MG63 (cell line): ENCODE measurements around the gene BCO2. TPM values are rescaled to one million over a fixed set of nuclear protein-coding genes. Genes with fewer than 3 reads are reported as not detected.

Source experiments
- DNase-seq: peaks from one replicate; pipeline ENCODE4 v3.0.0-alpha.2; 2020
- H3K27me3 ChIP-seq: fragments of 250-450 bp; sonication (Bioruptor Pico); 2 replicates; pipeline ENCODE4 v1.5.1; 2020; ENCODE audit warnings: mild to moderate bottlenecking, moderate library complexity
- H3K36me3 ChIP-seq: fragments of 250-450 bp; sonication (Bioruptor Pico); 2 replicates; pipeline ENCODE4 v1.5.1; 2020; ENCODE audit warnings: mild to moderate bottlenecking, moderate library complexity
- H3K4me3 ChIP-seq: fragments of 250-450 bp; sonication (Bioruptor Pico); 2 replicates; pipeline ENCODE4 v1.5.1; 2020; ENCODE audit warnings: mild to moderate bottlenecking, moderate library complexity
- H3K9me3 ChIP-seq: fragments of 250-450 bp; sonication (Bioruptor Pico); 2 replicates; pipeline ENCODE4 v1.5.1; 2020; ENCODE audit warnings: mild to moderate bottlenecking, moderate library complexity
- total RNA-seq: library from RNA; depleted of rRNA; stranded (reverse); fragments of >200 nt; shearing (Covaris generic); gene quantifications from 2 replicates; pipeline ENCODE4 v1.2.3, GENCODE V29; 2014; ENCODE audit warnings: low replicate concordance

The BCO2 gene
- total RNA-seq, 1 experiment from 2014 or later = 1.1 TPM

GRCh38 chr11:112225753-112226061 is 50.4 kb downstream of the BCO2 start:
- DNase-seq = peak; percentile 79
- H3K4me3 ChIP-seq = peak overlapping the region; percentile 80
- H3K36me3 ChIP-seq = peaks cover 19% of the 10 kb centered on the region
- no peaks in the 10 kb centered on the region for H3K27me3 ChIP-seq
- no peaks in the 10 kb centered on the region for H3K9me3 ChIP-seq

- peak; percentile 90 for DNase-seq
Measured at GRCh38 chr11:112226062-112226830, 50.9 kb downstream of the BCO2 start, which contains the start of gene PTS. PTS (plus strand) TSS chr11:112226428; CDS start chr11:112226444, 16 bp downstream.

GRCh38 chr11:112226831-112227401 is 51.6 kb downstream of the BCO2 start:
- peaks cover 25% of the 10 kb centered on the region for H3K36me3 ChIP-seq
- H3K9me3 ChIP-seq = no peaks in the 10 kb centered on the region
- DNase-seq = no peak
- peak overlapping the region; percentile 80 for H3K4me3 ChIP-seq
- no peaks in the 10 kb centered on the region for H3K27me3 ChIP-seq

More at GRCh38 chr11:112226062-112226830, 50.9 kb downstream of the BCO2 start, which contains the start of gene PTS:
- Histone ChIP-seq H3K27me3 (no peaks in the 10 kb centered on the region), H3K36me3 (peaks cover 24% of the 10 kb centered on the region), H3K9me3 (no peaks in the 10 kb centered on the region), H3K4me3 (peak within 1 kb of the TSS; percentile 80)

GRCh38 chr11:112227471-112227870 is 52.2 kb downstream of the BCO2 start:
- no peak for DNase-seq
- H3K4me3 ChIP-seq = peak overlapping the region; percentile 80
- no peaks in the 10 kb centered on the region for H3K27me3 ChIP-seq
- H3K9me3 ChIP-seq = no peaks in the 10 kb centered on the region
- peaks cover 28% of the 10 kb centered on the region for H3K36me3 ChIP-seq

- no peak for DNase-seq
- H3K9me3 ChIP-seq = no peaks in the 10 kb centered on the region
- H3K4me3 ChIP-seq = no peak overlapping the region
- H3K27me3 ChIP-seq = no peaks in the 10 kb centered on the region
- H3K36me3 ChIP-seq = peaks cover 35% of the 10 kb centered on the region
Measured at GRCh38 chr11:112228706-112229105, 53.4 kb downstream of the BCO2 start.

- Histone ChIP-seq H3K27me3 (no peaks in the 10 kb centered on the region), H3K4me3 (no peak overlapping the region), H3K9me3 (no peaks in the 10 kb centered on the region), H3K36me3 (peaks cover 38% of the 10 kb centered on the region)
- no peak for DNase-seq
Measured at GRCh38 chr11:112229159-112229558, 53.8 kb downstream of the BCO2 start.

- Histone ChIP-seq H3K36me3 (peaks cover 44% of the 10 kb centered on the region), H3K9me3 (no peaks in the 10 kb centered on the region), H3K4me3 (no peak overlapping the region), H3K27me3 (no peaks in the 10 kb centered on the region)
- no peak for DNase-seq
Measured at GRCh38 chr11:112229746-112230433, 54.6 kb downstream of the BCO2 start.

GRCh38 chr11:112231952-112232351 is 56.6 kb downstream of the BCO2 start:
- H3K27me3 ChIP-seq = no peaks in the 10 kb centered on the region
- peaks cover 63% of the 10 kb centered on the region for H3K36me3 ChIP-seq
- no peak for DNase-seq
- no peak overlapping the region for H3K4me3 ChIP-seq
- H3K9me3 ChIP-seq = no peaks in the 10 kb centered on the region

GRCh38 chr11:112235750-112236390 is 60.6 kb downstream of the BCO2 start:
- Histone ChIP-seq H3K4me3 (no peak overlapping the region), H3K9me3 (no peaks in the 10 kb centered on the region), H3K36me3 (peaks cover 55% of the 10 kb centered on the region), H3K27me3 (no peaks in the 10 kb centered on the region)
- no peak for DNase-seq

- Histone ChIP-seq H3K4me3 (no peak overlapping the region), H3K9me3 (no peaks in the 10 kb centered on the region), H3K36me3 (peaks cover 56% of the 10 kb centered on the region), H3K27me3 (no peaks in the 10 kb centered on the region)
- DNase-seq = no peak
Measured at GRCh38 chr11:112237451-112237850, 62.1 kb downstream of the BCO2 start.

GRCh38 chr11:112238041-112238440 is 62.7 kb downstream of the BCO2 start:
- DNase-seq = no peak
- Histone ChIP-seq H3K9me3 (no peaks in the 10 kb centered on the region), H3K4me3 (no peak overlapping the region), H3K36me3 (peaks cover 56% of the 10 kb centered on the region), H3K27me3 (no peaks in the 10 kb centered on the region)

- Histone ChIP-seq H3K4me3 (no peak overlapping the region), H3K27me3 (no peaks in the 10 kb centered on the region), H3K36me3 (peaks cover 41% of the 10 kb centered on the region), H3K9me3 (peaks cover 8% of the 10 kb centered on the region; the same call in 1 of the 2 replicates)
- DNase-seq = no peak
Measured at GRCh38 chr11:112241486-112241885, 66.2 kb downstream of the BCO2 start.

GRCh38 chr11:112247201-112247600 is 71.9 kb downstream of the BCO2 start:
- Histone ChIP-seq H3K9me3 (peaks cover 8% of the 10 kb centered on the region; the same call in 1 of the 2 replicates), H3K27me3 (no peaks in the 10 kb centered on the region), H3K4me3 (no peak overlapping the region), H3K36me3 (peaks cover 15% of the 10 kb centered on the region)
- DNase-seq = no peak

- no peak overlapping the region for H3K4me3 ChIP-seq
- peak; percentile 37 for DNase-seq
- H3K9me3 ChIP-seq = peaks cover 8% of the 10 kb centered on the region; the same call in 1 of the 2 replicates
- H3K36me3 ChIP-seq = peaks cover 7% of the 10 kb centered on the region
- H3K27me3 ChIP-seq = no peaks in the 10 kb centered on the region
Measured at GRCh38 chr11:112248201-112248600, 72.9 kb downstream of the BCO2 start.

GRCh38 chr11:112249871-112250610 is 74.7 kb downstream of the BCO2 start:
- 0 out of 2 replicates have a peak, but pooled peaks cover 2% of the 10 kb centered on the region for H3K9me3 ChIP-seq
- no peak overlapping the region for H3K4me3 ChIP-seq
- H3K27me3 ChIP-seq = no peaks in the 10 kb centered on the region
- H3K36me3 ChIP-seq = no peaks in the 10 kb centered on the region
- DNase-seq = no peak

GRCh38 chr11:112253605-112254242 is 78.4 kb downstream of the BCO2 start:
- H3K9me3 ChIP-seq = no peaks in the 10 kb centered on the region
- no peaks in the 10 kb centered on the region for H3K36me3 ChIP-seq
- H3K27me3 ChIP-seq = no peaks in the 10 kb centered on the region
- no peak overlapping the region for H3K4me3 ChIP-seq
- no peak for DNase-seq
